K562 (cell line): ENCODE measurements around the gene SPATA25. TPM values are rescaled to one million over a fixed set of nuclear protein-coding genes. Genes with fewer than 3 reads are reported as not detected.

Experiments used
- CAMTA2 ChIP-seq: fragments of 250-450 bp; sonication (Bioruptor Pico); conservative IDR thresholded peaks from 2 replicates; pipeline ENCODE4 v1.5.1; 2022
- DEAF1 ChIP-seq: fragments of 450-650 bp; formaldehyde crosslinking; IDR thresholded peaks from 2 replicates; pipeline ENCODE4 v1.4.0; 2020; ENCODE audit warnings: mild to moderate bottlenecking, moderate library complexity
- HNRNPH1 ChIP-seq: fragments of 200-400 bp; formaldehyde crosslinking; optimal IDR thresholded peaks from 2 replicates; pipeline ENCODE3; 2017; ENCODE audit warnings: low read depth, mild to moderate bottlenecking, low read length, moderate library complexity
- HOXB6 ChIP-seq: fragments of 250-450 bp; sonication (Bioruptor Pico); IDR thresholded peaks from 2 replicates; pipeline ENCODE4 v1.5.1; 2022; ENCODE audit warnings: mild to moderate bottlenecking, borderline replicate concordance
- KHSRP ChIP-seq: fragments of 450-650 bp; IDR thresholded peaks from 2 replicates; pipeline ENCODE4 v1.6.1; 2017
- MGA ChIP-seq: fragments of 450-650 bp; IDR thresholded peaks from 2 replicates; pipeline ENCODE4 v1.6.1; 2016; ENCODE audit warnings: mild to moderate bottlenecking, moderate library complexity
- RBFOX2 ChIP-seq: fragments of 200-400 bp; formaldehyde crosslinking; IDR thresholded peaks from 2 replicates; pipeline ENCODE4 v1.6.1; 2017; ENCODE audit warnings: low read depth, mild to moderate bottlenecking, low read length, moderate library complexity
- RBM34 ChIP-seq: fragments of 200-400 bp; formaldehyde crosslinking; IDR thresholded peaks from 2 replicates; pipeline ENCODE4 v1.6.1; 2018; ENCODE audit warnings: low read length, borderline replicate concordance; ENCODE audit not compliant: insufficient read depth
- SIRT6 ChIP-seq: IDR thresholded peaks from one replicate; pipeline ENCODE4 v1.6.1; 2012; ENCODE audit warnings: low read depth, mild to moderate bottlenecking, control low read depth, inconsistent platforms, low read length, moderate library complexity
- TAF7 ChIP-seq: fragments of 450-650 bp; IDR thresholded peaks from 2 replicates; pipeline ENCODE4 v1.6.1; 2016; ENCODE audit warnings: missing genetic modification characterization, missing compliant biosample characterization
- ZNF347 ChIP-seq: fragments of 450-650 bp; formaldehyde crosslinking; IDR thresholded peaks from 2 replicates; pipeline ENCODE4 v1.4.0; 2020; ENCODE audit warnings: low read depth, mild to moderate bottlenecking, moderate library complexity
- ZNF639 ChIP-seq, 2 experiments: fragments of 200-800 bp in 1 of 2; sonication (Bioruptor generic) in 1 of 2; sonication (generic) in 1 of 2; formaldehyde crosslinking in 1 of 2; IDR thresholded peaks in 1 of 2; conservative IDR thresholded peaks in 1 of 2; 2 replicates each; pipeline versions ENCODE4 v1.5.0 to v1.6.1; 2016 to 2020; ENCODE audit warnings: missing compliant biosample characterization in 1 of 2, missing genetic modification characterization in 1 of 2, missing genetic modification reagents in 1 of 2
- polyA plus RNA-seq, 8 experiments: library from polyadenylated mRNA; depleted of rRNA in 4 of 8; stranded (reverse) in 5 of 8; unstranded in 3 of 8; fragments of >200 nt; fragmentation: Nextera tagmentation in 2 of 8; fragmentation: Illumina TruSeq in 1 of 8; extraction: Ambion mirVana in 2 of 8; extraction: Trizol in 1 of 8; gene quantifications; 2 replicates each; pipeline versions ENCODE4 v1.2.1 to v1.2.3, GENCODE V29; 2011 to 2014; ENCODE audit warnings: inconsistent platforms in 1 of 8, missing spikeins in 1 of 8
- total RNA-seq, 7 experiments: library from RNA; depleted of rRNA in 6 of 7; stranded (reverse); fragments of >200 nt in 6 of 7; fragmentation: Illumina TruSeq in 2 of 7; extraction: Trizol in 2 of 7; gene quantifications; 2 replicates each; pipeline versions ENCODE4 v1.2.1 to v1.2.3, GENCODE V29; 2011 to 2021; ENCODE audit warnings: low replicate concordance in 1 of 7

SPATA25 gene
- total and polyA plus RNA-seq, 9 of the 15 experiments (the other 6 are each of a cell fraction or from before 2014, with no cell fraction given) = 0.21 to 0.95 (median 0.53) TPM; not detected in 3

GRCh38 chr20:45880988-45881788 lies 6.2 kb downstream of the SPATA25 start, which contains the start of gene ZSWIM1 (continued):
- TF ChIP-seq MGA = no peak
- no peak for TF ChIP-seq HOXB6 (CRISPR knock-in tag)
- no peak for TF ChIP-seq CAMTA2 (CRISPR knock-in tag)
- peak; percentile 84 for TF ChIP-seq RBFOX2
- TF ChIP-seq SIRT6 = no peak
- TF ChIP-seq HNRNPH1 = no peak
- TF ChIP-seq ZNF347 = no peak
- TF ChIP-seq KHSRP = peak; percentile 41
- no peak for TF ChIP-seq DEAF1 (CRISPR knock-in tag)
- no peak for TF ChIP-seq ZNF639 (CRISPR knock-in tag; conservative IDR thresholded peaks at IDR 0.05 in 1 of 2, IDR thresholded peaks at IDR 0.05 in 1 of 2)
- TF ChIP-seq RBM34 = no peak
- peak; percentile 96 for TF ChIP-seq TAF7
